ENCODE data around the gene SMYD3.

Gene SMYD3

DNA sequence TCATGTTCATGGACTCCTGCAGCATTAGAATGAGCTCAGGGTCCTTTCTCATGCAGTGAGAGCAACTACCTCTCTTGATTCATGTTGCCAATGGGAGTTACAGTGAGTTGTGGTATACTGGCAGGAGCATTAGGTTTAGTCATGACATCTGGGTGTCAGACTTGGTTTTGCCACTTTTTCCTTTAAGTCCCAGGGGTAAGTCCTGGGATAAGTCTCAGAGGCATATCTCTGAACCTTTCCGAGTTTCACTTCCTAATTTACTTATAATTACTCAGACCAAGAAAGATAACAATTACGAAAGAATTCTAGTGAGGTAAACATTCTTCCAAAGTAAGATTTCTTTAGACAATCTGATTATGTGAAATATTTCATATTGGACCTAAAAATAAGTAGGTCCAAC is 606.0 kb downstream of the SMYD3 start:
- no peak overlapping the region for H3K4me3 ChIP-seq (ENCODE audit: low read depth, low read length)
- DNase-seq (ENCODE audit: low read depth) = no peak
- TF ChIP-seq, protein P1, sequence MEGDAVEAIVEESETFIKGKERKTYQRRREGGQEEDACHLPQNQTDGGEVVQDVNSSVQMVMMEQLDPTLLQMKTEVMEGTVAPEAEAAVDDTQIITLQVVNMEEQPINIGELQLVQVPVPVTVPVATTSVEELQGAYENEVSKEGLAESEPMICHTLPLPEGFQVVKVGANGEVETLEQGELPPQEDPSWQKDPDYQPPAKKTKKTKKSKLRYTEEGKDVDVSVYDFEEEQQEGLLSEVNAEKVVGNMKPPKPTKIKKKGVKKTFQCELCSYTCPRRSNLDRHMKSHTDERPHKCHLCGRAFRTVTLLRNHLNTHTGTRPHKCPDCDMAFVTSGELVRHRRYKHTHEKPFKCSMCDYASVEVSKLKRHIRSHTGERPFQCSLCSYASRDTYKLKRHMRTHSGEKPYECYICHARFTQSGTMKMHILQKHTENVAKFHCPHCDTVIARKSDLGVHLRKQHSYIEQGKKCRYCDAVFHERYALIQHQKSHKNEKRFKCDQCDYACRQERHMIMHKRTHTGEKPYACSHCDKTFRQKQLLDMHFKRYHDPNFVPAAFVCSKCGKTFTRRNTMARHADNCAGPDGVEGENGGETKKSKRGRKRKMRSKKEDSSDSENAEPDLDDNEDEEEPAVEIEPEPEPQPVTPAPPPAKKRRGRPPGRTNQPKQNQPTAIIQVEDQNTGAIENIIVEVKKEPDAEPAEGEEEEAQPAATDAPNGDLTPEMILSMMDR (conservative IDR thresholded peaks at IDR 0.05; ENCODE audit: low read depth, low read length) = no peak

DNA sequence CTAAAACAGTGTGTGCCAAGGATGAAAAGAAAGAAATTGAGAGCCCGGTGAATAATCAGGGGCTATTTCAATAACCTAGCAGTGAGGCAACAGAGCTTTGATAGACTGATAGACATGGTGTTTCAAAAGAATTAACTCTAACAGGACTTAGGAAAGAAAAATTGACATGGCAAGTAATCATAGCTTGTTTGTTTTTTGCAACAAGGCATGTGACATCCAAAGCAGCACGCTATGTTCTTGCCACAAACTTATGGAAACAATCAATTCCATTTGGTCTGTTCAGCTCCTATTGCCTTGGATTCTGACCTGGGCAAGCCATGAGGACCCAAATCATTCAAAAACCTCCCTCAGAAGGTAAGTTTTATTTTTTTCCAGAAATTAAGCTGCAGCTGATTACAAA is 608.5 kb downstream of the SMYD3 start:
- no peak overlapping the region for H3K4me3 ChIP-seq (ENCODE audit: low read depth, low read length)
- TF ChIP-seq, protein P1 (conservative IDR thresholded peaks at IDR 0.05; ENCODE audit: low read depth, low read length) = no peak
- DNase-seq (ENCODE audit: low read depth) = no peak

DNA sequence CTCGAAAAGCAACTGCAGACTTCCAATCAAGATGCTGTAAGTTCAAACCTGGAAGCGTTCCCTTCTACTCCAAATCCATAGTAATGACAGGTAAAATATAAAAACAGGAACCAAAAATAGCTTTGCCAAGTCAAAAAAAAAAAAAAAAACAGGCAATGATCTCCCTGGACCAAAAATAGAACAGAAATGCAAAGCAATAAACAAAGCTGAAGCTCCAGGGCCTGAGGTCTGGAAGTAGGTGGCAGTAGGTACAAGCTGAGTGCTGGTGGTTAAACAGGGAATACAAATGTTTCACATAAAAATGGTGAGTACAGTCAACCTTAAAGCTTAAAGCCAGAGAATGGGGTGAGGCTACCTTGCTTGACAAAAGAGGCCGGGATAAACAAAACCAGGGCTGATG is 610.8 kb downstream of the SMYD3 start:
- no peak overlapping the region for H3K4me3 ChIP-seq (ENCODE audit: low read depth, low read length)
- TF ChIP-seq, protein P1 (conservative IDR thresholded peaks at IDR 0.05; ENCODE audit: low read depth, low read length) = no peak

DNA sequence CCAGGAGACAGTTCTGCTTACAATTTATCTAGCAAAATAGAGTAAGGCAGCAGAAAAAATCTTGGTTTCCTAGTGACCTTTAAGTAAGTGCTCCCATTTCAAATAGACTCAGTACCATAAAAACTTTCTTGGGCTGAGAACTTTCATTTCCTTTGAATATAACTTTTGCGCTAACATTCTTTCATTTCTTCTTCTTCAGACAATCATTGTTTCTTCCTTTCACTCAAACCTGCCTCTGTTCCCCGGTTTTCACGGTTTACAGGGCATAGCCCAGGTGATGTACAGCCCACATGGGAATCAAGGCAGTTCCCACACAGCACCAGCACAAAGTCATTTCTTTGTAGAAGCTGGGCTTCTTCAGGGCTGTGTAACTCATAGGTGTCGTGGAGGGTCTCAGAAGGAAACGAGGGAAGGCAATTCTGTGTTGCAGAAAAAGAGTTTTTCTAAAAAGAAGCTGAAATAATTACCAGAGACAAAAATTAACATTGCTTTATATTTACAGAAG is 611.6 kb downstream of the SMYD3 start:
- H3K4me3 ChIP-seq (ENCODE audit: low read depth, low read length) = no peak overlapping the region
- DNase-seq (ENCODE audit: low read depth) = no peak
- TF ChIP-seq, protein P1 (conservative IDR thresholded peaks at IDR 0.05; ENCODE audit: low read depth, low read length) = no peak

More for the DNA sequence above, 610.8 kb downstream of the SMYD3 start:
- no peak for DNase-seq (ENCODE audit: low read depth)

DNA sequence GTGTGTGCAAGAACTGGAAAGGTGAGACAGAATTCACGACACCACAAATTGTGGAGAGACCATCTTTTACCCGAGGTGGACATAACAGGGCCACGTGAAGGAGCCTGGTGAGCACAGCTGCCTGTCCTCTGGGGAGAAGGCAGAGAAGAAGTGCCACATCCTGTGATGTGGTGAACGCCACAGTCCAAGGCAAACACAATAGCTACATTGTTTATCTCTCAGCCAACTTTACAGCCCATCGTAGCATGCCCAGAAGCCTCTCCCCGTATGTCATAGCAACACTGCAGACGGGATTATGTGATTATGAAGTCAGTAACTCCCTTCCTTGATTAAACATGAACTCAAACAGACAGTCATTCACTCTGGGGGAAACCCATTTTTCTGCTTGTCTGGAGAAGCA is 612.2 kb downstream of the SMYD3 start:
- DNase-seq (ENCODE audit: low read depth) = no peak
- TF ChIP-seq, protein P1 (conservative IDR thresholded peaks at IDR 0.05; ENCODE audit: low read depth, low read length) = no peak
- no peak overlapping the region for H3K4me3 ChIP-seq (ENCODE audit: low read depth, low read length)

DNA sequence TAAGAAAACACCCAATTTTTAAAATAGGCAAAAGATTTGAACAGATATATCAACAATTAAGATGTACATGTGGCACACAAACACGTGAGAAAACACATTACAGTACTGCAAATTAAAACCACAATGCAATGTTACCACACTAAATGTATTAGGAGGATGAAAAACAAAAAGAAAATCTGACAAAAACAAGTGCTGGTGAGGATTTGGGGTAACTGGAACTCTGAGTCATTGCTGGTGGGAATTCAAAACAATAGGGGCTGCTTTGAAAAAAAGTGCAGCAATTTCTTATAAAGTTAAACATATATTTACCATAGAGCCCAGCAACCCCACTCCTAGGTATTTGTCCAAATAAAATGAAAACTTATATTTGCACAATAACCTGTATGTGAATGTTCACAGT is 614.1 kb downstream of the SMYD3 start:
- TF ChIP-seq, protein P1 (conservative IDR thresholded peaks at IDR 0.05; ENCODE audit: low read depth, low read length) = no peak
- DNase-seq (ENCODE audit: low read depth) = no peak
- no peak overlapping the region for H3K4me3 ChIP-seq (ENCODE audit: low read depth, low read length)

DNA sequence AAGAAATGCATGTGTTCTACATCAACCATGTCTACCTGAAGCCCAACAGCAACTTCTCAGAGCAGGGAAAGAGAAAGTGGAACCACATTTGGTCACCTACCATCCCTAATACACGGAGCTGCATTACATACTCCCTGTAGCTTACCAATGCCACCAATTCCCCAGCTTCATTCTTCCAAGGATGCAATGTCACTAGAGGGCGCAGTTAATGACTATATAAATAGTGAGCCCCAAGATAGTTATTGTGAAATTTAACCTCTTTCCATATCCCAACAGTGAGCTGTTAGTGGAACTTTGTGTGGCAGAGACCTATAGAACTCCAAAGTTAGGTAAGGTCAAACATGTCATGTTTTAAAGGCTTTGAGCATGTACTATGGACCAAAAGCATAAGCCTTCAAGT is 618.3 kb downstream of the SMYD3 start:
- no peak overlapping the region for H3K4me3 ChIP-seq (ENCODE audit: low read depth, low read length)
- TF ChIP-seq, protein P1 (conservative IDR thresholded peaks at IDR 0.05; ENCODE audit: low read depth, low read length) = peak; percentile 56
- DNase-seq (ENCODE audit: low read depth) = peak; percentile 69
